SIG-M5 treated with dmso at 0.1 percent for 504 hours (cell line): ENCODE data around the gene PRDM13.
"Not testable (repeated sequence)": the region's sequence is repeated elsewhere in the genome, so short reads cannot be mapped to it uniquely, and the experiment has no call there.

Experiments used
- DNase-seq: peaks from one replicate; lab custom pipeline; 2025; ENCODE audit not compliant: unreplicated experiment; lab: John Stamatoyannopoulos, UW

The PRDM13 gene

GRCh38 chr6:99606656-99607415, at the start of gene PRDM13:
Gene PRDM13, plus strand, starts transcription at chr6:99606833. Its CDS starts 202 bp downstream, at chr6:99607035.
- no peak for DNase-seq

DNA sequence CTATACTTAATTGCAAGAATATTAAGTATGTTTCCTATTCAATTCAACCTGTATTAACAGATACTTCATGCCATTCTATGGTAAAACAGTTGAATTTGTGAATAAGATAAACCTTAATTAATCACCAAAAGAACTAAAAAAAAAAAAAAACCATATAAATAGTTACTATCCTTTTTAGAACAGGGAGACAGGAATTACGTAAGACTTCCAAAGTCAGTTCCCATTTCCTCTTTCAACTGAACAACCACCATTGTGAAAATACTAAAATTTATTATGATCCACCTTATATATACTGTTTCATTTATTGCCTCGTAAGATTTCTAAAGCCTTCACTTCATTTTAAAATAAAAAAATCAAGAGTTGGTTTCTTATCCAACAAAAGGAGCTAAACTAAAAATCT, 47.6 kb upstream of the PRDM13 start:
- peak; percentile 55 for DNase-seq

DNA sequence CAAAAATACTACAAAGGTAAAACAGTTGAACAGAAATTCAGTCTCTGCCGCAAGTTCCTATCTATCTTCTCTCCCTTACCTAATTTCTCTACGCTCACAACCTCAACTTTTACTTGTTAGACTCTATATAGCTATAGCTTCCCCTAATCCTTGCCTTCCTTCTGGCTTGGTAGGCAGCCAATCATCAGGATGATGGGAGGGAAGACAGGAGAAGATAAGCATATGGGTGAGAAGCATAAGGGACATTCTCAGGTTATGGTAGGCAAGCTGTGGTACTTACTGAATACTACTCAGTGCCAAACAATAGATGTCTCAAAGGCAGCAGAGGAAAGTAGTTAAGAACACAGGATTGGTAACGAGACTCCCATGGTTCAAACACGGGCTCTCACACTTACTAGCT, 46.0 kb upstream of the PRDM13 start:
- DNase-seq, result no peak

DNA sequence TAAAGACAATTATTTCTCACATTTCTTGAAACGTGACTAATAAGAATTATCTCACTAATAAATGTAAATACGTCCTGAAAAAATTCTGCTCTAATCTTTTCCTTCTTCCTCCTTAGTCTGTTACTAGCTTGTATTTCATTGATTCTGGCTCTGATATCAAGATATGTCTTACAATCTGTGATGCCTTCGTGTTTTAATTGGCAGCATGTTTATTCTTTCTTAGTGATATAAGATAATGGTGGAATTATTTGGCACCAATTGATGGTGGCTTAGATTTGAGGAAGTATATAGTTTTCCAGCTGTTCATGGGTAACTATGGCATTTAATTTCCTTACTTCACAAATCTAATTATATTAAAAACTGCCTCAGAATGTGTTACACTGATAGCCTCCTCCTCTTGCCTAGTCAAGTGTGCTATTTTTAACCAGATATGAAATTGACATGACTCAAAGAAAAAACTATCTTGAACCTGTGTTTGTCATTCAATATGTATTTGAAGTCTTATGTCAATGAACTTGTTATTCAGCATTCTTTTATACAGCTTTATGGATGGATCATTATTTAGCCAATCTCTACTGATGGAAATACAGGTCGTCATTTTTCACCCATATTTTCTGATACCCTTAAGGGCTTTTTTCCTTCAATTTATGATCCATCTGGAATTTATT, 43.4 kb upstream of the PRDM13 start:
- no peak for DNase-seq

GRCh38 chr6:99568103-99568933, 38.3 kb upstream of the PRDM13 start, which contains the start of gene CCNC:
Gene CCNC, minus strand, starts transcription at chr6:99568660. Its CDS starts 133 bp downstream, at chr6:99568527.
- DNase-seq, result peak; percentile 81

GRCh38 chr6:99573980-99574617, 32.5 kb upstream of the PRDM13 start:
- no peak for DNase-seq

DNA sequence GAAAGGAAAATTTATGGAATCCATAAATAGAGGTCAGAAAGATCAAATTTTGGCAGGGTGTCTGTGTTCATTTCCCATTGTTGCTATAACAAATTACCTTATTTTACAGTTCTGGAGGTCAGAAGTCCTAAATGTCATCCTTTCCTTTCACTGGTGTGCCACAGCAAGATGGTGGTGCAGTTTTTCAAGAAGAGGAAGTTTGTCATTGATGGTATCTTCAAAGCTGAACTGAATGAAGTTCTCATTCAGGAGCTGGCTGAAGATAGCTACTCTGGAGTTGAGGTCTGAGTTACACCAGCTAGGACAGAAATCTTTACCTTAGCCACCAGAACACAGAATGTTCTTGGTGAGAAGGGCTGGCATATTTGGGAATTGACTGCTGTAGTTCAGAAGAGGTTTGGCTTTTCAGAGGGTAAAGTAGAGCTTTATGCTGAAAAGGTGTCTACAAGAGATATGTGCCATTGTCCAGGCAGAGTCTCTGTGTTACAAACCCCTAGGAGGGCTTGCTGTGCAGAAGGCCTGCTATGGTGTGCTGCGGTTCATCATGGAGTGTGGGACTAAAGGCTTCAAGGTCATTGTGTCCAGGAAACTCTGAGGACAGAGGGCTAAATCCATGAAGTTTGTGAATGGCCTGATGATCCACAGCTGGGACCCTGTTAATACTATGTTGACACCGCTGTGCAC, 30.9 kb upstream of the PRDM13 start:
- no peak for DNase-seq

DNA sequence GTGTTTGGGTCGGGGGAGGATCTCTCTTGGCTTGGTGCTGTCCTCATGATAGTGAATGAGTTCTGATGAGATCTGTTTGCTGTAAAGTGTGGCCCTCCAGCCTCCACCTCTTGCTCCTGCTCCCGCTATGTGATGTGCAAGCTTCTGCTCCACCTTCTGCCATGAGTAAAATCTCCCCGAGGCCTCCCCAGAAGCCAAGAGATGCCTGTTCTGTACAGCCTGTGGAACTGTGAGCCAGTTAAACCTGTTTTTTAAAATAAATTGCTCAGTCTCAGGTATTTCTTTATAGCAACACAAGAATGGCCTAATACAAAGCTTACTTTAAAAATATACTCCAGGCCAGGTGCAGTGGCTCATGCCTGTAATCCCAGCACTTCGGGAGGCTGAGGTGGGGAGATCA, 26.9 kb upstream of the PRDM13 start:
- DNase-seq, result no peak

DNA sequence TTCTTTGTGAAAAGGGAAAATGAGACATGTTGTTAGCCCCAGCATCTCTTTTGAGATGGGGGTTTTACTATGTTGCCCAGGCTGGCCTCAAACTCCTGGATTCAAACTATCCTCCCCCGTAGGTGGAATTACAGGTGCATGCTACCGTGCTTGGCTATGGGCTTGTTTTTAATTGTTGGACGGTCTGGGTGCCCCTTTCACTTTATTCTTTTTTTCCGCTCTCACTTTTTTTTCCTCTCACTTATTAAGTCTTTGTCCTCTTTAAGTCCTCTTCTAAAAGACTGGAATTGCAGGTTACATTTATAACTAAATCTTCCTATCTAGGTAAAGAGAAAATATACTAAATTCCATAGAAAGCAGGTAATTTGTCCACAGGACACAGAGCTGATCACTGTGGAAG, 18.8 kb upstream of the PRDM13 start:
- no peak for DNase-seq

GRCh38 chr6:99588618-99589289, 17.9 kb upstream of the PRDM13 start:
- DNase-seq, result peak; percentile 79

DNA sequence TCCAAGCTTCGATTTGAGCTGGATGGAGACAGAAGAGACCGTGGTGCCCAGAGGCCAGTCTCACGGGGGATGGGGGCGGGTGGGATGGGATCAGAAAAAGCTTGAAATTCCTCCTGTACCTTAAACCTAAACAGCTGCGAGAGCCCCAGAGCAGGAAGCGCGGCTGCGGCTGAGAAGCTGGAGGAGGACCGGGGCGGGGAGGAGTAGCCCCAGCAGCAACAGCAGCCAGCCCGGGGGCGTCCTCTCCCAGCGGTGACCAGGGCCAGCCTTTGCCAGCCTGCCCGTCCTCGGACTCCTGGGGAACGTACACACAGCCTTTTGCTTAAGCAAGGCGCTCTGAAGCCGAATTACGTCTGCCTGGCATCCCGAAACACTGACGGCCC, 17.4 kb upstream of the PRDM13 start:
- no peak for DNase-seq

DNA sequence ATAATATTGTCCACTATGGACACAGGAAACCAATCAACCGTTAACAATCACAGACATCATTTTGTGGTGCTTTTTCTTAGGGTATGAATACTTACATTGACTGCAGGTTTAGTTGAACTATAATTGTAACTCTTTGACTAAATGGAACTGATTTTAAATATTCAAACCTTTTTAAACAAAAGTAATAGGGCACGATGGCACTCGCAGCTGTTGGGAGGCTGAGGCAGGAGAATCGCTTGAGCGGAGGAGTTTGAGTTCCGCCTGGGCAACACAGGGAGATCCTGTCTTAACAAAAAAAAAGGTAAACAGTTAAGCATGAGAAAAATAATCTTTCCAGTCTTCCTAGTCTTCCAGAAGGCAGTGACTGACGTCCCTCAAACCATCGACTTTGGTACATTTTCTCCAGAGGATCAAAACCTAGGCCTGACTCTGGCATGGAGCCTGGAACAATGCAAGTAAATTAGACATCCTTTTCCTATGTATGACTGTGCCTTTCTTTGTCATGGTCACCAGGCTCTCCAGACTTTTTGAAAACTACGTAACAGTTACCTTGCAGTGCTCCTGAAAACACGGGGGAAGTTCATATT, 16.6 kb upstream of the PRDM13 start:
- no peak for DNase-seq

DNA sequence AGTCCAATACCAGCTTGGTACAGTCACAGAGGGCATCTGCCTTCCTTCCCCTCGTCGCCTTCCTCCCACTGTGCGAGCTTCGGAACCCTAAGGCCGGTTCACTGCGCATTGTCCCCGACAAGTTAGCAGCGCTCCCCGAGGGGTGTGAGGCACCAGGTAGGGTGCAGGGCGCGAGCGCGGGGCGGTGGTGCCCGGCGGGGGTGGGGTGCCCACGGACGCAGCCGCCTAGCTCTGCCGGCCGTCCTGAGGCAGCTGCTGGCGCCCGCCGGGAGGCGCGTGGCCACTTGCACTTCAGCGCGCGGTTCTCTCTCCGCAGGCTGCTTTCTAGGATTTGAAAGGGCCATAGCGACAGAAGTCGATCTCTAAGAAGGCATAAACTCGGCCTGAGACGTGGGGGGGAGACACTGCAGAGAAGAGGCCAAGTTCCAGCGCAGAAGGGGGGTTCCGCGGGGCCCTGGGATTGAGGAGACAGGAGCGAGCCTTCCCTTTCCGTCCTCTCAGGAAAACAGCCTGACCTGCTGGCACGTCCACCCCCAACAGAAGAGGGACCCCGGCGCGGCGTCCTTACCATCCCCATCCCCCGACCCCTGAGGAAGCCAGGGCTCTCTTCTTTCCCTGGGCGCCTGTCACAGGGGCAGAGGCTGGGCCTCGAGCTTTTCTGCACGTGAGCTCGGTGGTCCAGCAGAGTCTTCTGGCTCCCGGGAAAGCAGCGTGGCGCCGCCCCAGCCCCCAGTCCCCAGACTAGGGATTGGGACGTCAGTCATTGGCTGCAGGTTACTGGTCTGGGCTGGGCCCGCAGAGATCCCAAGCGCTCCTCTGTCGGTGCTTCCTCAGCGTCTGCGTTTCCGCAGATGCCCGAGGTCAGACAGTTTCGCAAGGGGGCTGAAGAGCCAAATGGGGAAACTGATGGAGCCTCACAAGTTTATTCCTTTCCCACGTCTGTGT, 15.6 kb upstream of the PRDM13 start:
- peak; percentile 33 for DNase-seq

GRCh38 chr6:99591673-99592364, 14.8 kb upstream of the PRDM13 start:
- DNase-seq, result no peak

DNA sequence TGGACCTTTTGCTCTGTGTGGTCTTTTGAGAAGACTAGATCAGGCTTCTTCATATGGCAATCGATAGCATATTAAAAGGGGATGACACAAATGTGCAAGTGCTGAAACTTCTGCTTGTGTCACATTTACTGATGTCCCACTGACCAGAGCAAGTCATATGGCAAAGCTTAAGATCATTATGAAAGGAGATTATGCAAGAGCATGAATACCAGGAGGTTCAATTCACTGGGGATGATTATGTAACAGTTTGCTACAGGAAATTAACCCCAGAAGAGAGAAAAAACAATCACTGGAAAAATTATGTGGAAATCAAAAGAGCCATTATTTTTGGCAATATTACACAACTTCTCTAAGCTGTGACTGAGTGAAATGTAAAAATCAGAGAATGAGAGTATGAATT, 13.7 kb upstream of the PRDM13 start:
- peak; percentile 92 for DNase-seq

DNA sequence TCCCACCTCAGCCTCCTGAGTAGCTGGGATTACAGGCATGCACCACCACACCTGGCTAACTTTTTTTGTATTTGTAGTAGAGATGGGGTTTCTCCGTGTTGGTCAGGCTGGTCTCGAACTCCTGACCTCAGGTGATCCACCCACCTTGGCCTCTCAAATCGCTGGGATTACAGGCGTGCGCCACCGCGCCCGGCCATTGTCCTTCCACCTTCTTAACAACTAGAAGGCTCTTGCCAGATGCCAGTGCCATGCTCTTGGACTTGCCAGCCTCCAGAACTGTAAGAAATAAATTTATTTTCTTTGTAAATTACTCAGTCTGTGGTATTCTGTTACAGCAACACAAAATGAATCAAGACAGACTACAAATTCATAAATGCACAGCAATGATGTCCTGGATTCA, 11.9 kb upstream of the PRDM13 start:
- DNase-seq, result not testable (repeated sequence)

- no peak for DNase-seq
These were observed 3.9 kb upstream of the PRDM13 start for GRCh38 chr6:99602520-99603420.
